ENCODE results near the gene SLC26A5.
A peak's percentile ranks its signal among the peaks of the same experiment; 100 is the strongest.
"Not testable (repeated sequence)": the region's sequence is repeated elsewhere in the genome, so short reads cannot be mapped to it uniquely, and the experiment has no call there.

Gene SLC26A5

DNA sequence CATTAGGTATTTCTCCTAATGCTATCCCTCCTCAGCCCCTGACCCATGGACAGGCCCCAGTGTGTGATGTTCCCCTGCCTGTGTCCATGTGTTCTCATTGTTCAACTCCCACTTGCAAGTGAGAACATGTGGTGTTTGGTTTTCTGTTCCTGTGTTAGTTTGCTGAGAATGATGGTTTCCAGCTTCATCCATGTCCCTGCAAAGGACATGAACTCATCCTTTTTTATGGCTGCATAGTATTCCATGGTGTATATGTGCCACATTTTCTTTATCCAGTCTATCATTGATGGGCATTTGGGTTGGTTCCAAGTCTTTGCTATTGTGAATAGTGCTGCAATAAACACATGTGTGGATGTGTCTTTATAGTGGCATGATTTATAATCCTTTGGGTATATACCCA is 46.3 kb downstream of the SLC26A5 start:
- not testable (repeated sequence) for DNase-seq (ENCODE audit: low read depth)

DNA sequence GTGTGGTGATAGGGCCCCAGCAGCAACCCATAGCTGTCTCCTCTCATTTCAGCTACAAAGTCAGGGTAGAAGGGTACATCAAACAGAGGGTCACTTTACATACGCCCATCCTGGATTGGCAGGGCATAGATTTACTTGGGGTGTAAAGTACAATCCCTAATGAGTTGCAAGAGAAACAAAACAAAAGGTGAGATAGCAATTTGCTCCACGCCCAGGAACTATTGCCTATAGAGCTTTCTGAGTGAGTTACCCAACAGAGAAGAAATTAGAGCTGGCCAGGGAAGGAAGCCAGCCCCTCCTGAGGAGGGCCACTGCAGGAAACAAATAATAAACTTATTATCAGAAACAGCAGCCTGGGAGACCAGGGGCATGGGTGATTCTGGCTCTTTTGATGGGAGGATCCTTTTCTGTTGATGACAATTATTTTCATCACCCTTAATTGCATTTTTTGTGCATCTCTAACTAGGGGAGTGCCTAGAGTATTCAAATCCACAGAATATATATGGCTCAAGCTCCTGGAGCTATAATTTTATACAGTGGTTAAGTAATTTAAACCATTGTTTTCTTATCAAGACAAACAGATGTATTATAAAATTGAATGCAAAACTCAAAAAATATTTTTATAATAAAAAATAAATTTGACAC is 47.4 kb downstream of the SLC26A5 start:
- DNase-seq (ENCODE audit: low read depth), result no peak

- DNase-seq (ENCODE audit: low read depth), result no peak
These were observed 49.5 kb downstream of the SLC26A5 start for GRCh38 chr7:103396471-103396870.

GRCh38 chr7:103395071-103395470 is 50.9 kb downstream of the SLC26A5 start:
- no peak for DNase-seq (ENCODE audit: low read depth)

- no peak for DNase-seq (ENCODE audit: low read depth)
These were observed 51.4 kb downstream of the SLC26A5 start for GRCh38 chr7:103394566-103394965.

GRCh38 chr7:103391976-103392375 is 54.0 kb downstream of the SLC26A5 start:
- no peak for DNase-seq (ENCODE audit: low read depth)

- DNase-seq (ENCODE audit: low read depth), result no peak
These were observed 54.9 kb downstream of the SLC26A5 start for GRCh38 chr7:103391150-103391549.

DNA sequence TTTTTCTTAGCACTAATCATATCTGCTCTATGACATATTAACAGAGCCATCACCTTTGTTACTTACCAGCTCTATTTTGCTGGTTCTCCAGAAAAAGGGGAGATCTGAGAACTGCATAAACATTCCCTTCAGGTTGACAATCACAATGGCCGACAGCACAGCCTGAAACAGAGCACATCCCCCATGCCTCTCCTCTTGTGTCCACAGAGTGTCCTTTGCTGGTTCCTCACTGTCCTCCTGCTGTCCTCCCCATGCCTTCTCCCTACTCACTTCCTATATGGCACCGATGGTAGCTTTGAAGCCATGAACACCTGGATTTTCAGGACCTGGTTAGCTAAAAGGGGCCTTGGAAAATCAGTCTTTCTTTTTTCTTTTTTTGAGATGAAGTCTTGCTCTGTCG is 56.7 kb downstream of the SLC26A5 start:
- no peak for DNase-seq (ENCODE audit: low read depth)

DNA sequence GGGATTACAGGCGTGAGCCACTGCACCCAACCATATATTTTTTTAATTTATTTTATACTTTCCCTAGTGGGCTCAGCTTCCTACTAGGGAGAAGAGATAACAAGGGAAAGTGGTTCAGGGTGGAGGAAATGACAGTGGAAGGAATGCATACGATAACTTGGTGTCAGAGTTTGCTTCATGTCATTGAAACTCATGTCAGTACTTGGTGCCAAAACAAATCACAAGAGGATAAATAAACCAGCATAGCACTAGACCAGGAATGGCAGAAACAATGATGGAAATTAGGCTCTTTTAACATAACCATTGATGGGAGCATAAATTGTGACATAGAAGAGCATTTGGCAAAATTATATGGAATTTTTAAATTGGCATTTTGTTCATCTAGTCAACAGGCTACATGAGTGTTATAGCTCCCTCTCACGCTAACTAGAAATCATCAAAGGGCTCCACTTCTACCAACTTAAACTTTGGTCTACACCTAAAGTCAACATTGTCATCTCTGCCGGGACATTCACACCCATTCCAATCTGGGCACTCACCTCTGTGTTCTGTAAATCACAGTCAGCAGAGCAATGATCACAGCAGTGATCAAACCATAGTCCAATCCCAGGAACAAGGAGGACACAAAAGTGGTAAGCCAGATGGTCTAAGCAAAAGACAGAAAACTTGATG is 57.4 kb downstream of the SLC26A5 start:
- DNase-seq (ENCODE audit: low read depth), result no peak

DNA sequence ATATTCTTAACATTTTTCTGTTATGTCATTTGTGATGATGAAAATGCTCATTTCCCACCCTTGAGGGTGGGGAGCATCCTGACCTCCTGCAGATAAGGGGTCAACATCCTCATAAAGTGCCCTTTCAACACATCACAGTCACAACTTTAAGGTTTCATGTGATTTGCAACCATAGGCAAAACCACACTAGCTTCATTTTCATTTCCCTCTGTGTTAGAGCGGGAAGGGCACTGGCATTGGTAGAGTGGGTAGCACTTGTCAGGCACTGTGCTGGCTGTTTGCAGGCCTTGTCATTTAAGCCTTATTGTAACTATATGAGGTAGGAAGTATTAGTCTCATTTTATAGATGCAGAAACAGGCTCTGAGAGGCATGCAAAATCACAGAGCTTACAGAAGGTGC is 58.8 kb downstream of the SLC26A5 start:
- no peak for DNase-seq (ENCODE audit: low read depth)

DNA sequence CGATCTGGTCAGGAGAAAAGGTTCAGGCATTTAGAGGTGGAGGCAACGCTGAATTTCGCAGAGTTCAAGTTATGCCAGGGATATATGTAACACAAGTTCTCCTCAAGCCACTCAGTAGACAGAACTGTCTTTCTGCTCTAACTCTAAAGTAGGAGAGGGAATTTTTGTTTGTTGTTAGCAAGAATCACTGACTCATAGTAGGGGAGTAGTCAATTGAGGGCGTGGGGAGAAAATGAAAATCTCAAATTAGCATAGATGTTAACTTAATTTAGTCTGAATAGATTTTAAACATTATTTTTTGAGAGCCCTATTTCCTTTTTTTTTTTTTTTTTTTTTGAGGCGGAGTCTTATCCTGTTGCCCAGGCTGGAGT is 64.0 kb downstream of the SLC26A5 start:
- no peak for DNase-seq (ENCODE audit: low read depth)

DNA sequence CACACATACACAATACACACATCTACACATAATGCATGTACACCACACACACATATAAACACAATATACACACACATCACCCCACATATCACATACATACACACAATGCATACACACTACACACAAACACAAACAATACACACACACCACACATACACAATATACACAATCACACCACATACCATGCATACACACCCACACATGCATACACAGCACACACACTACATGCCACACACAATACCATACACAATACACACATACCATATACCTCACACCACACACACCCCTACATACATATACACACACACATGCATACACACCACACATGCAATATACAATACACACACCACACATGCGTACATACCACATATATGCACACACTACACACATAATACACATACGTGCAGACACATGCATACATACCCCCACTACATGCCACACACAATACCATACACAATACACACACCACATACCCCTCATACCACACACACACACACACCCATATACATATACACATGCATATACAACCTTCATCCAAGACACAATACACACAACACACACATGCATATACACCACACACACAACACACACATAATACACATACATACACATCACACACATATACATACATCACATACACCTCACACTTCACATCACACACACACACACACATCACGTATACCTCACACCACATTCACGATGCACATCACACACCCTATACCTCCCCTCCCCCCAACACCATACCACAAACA is 64.6 kb downstream of the SLC26A5 start:
- DNase-seq (ENCODE audit: low read depth), result no peak

- DNase-seq (ENCODE audit: low read depth), result no peak
These were observed 65.4 kb downstream of the SLC26A5 start for GRCh38 chr7:103380395-103381191.

DNA sequence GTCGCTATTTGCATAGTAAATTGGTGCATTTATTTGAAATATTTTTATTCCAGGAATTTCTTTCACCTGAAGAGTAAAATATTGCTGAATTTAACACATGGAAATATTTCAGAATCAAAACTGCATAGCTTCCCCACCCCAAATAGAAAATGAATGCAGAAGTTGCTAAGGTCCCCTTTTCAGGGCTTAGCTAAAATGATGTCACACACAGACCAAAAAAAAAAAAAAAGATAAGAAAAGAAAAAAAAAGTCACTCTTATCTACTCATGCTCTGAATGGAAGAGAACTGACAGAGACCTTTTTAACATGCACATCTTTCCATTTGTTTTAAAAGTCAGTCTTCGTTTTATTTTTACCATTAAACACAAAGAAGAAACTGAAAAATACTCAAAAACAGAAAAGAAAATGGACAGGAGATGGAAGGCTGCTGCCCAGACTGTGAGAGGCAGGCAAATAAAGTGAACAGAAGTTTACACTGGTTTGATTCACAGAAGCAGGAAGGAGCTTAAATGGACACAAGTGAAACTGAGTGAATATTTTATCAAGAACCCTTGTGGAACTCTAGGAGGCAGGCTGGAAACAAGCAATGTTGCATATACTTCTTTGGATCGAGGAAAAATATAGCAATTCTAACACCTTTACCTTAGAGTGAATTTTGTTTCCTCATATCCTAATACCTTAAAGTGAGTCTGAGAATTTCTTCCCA is 66.6 kb downstream of the SLC26A5 start:
- DNase-seq (ENCODE audit: low read depth), result no peak

- DNase-seq (ENCODE audit: low read depth), result no peak
These were observed 72.0 kb downstream of the SLC26A5 start for GRCh38 chr7:103373866-103374643.

GRCh38 chr7:103369432-103369831 is 76.6 kb downstream of the SLC26A5 start:
- no peak for DNase-seq (ENCODE audit: low read depth)

- no peak for DNase-seq (ENCODE audit: low read depth)
These were observed 96.2 kb downstream of the SLC26A5 start for GRCh38 chr7:103349805-103350204.

DNA sequence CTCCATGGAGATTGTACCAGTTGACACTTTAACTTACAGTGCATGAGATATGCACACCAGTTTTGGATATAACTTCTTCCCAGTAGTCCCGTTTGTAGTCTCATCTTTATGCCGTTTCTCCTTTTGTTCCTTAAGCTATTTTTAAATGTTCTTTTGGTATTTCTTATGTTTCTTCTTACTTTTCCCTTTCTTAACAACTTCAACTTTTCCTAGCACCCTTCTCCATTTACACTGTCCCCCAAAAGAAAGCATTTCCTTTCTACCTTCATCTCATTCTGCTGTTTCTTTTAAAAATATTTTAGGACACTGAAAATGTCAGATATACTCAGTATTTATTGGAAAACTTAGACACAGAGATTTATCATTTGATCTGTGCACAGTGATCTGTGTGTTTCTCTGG is 97.0 kb downstream of the SLC26A5 start:
- DNase-seq (ENCODE audit: low read depth), result no peak

DNA sequence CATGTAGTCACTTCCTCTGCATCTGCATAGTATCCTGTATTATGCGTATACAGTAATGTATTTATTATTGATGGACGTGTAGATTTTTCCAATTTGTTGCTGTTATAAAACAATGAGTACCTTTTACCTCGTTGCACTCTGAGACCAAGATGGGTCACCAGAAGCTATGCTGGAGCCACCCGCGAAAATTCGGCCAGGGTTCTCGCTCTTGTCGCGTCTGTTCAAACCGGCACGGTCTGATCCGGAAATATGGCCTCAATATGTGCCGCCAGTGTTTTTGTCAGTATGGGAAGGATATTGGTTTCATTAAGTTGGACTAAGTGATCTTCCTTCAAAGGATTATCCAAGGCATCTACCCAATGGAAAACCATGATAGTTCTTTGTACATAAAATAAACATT is 97.6 kb downstream of the SLC26A5 start:
- DNase-seq (ENCODE audit: low read depth), result no peak

DNA sequence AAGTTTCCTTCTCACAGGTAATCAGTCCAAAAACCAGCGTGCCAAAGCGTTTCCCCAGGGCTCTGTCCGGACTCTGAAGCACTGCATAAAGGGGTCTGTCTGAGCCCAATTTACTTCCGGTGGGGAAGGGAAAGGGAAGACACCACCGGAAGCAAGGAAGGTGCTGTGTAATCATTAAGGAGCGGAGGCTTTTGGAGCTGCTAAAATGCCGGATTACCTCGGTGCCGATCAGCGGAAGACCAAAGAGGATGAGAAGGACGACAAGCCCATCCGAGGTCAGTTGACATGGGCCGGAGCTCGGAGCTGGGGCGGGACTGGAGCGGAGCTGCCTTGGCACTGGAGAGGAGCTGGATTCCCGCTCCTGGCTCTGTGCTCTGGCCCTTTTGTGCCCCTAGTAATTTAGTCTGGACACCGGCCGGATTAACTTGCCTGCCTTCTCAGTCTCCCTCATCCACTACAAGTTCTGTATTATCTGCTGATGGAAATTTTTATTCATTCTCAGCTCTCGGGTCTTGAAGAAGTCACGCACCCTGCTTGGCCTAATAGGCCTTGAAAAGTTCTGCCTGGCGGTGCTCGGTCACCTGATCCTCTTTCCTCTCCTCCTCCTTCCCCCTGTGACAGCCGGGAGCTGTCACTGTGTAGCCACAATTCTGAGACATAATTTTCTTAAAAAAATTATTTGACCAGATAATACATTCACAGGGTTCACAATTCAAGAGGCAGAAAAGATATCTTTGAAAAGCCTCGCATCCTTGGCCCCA is 98.3 kb downstream of the SLC26A5 start, which contains the start of gene PSMC2:
TSS of gene PSMC2 (plus strand) at position 137 of the 761 bp plus-strand sequence. CDS start at position 206, 69 bp downstream.
- DNase-seq (ENCODE audit: low read depth), result peak; percentile 70

All from activated T-helper 9 cell treated with anti-CD3 and anti-CD28 coated beads, Interleukin-2, amount 50 U/mL, for 16 hours (primary cell).